Renal cortical epithelial cell (primary cell): ENCODE data around the gene TMC4. TPM values are rescaled to one million over a fixed set of nuclear protein-coding genes. Genes with fewer than 3 reads are reported as not detected.

ENCODE experiments used
- DNase-seq: peaks from one replicate; pipeline ENCODE4 v3.0.0-alpha.2; 2011; ENCODE audit warnings: low read depth
- total RNA-seq: library from RNA; depleted of rRNA; stranded (reverse); fragments of >200 nt; gene quantifications from 2 replicates; pipeline ENCODE4 v1.2.3, GENCODE V29; 2014

TMC4 gene
- total RNA-seq, 1 donor from 2014 or later = 1.8 TPM

DNA sequence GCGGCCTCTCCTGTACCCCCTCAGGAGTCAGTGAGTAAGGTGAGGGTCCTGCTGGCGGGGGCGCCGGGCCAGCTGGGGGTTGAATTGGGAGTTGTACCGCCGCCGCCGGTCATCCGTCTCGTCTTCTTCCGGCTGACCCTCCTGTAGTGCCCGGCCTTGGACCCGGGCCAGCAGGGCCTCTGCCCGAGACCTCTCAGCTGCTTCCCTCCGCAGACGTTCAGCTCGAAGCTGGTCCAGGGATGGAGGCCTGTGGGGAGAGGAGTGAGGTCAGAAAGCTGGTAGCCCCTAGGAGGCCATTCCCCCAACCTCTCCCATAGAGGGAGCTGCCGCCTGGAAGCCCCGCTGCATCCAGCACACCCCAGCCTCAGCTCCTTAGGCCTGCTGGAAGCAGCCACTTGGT is 17.3 kb downstream of the TMC4 start:
- DNase-seq = no peak

DNA sequence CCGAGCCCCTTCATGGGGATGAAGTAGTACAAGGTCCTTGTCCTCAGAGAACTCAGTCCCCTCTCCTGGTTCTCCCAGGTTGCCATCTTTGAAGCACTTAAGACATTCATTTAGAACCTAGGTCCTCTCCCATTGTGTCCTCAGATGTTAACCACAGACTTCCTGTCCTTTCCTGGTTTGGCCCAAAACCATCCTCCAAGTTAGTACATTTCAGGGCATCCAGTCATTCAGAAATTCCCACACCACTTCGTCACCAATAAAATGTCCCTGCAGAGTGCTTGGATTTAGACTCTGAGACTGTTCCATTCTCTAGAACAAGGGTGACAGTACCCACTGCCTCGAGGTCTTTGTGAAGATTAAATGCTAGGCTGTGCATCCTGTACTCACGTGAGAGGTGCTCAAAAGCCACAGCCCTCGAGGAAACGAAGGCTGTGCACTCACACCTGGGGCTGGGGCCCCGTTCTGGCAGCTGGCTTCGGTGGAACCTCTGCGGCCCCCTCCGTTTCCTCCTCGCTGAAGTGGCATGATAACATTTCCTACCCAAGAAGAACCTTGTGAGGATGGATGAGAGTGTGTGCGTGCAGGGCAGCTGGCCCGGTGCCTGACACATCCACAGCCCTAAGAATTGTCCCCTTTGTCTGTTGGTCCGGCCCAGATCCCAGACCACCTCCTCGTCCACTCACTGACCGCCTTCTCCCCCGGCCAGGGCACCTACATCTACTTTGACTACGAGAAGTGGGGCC is 18.2 kb downstream of the TMC4 start:
- DNase-seq = no peak

DNA sequence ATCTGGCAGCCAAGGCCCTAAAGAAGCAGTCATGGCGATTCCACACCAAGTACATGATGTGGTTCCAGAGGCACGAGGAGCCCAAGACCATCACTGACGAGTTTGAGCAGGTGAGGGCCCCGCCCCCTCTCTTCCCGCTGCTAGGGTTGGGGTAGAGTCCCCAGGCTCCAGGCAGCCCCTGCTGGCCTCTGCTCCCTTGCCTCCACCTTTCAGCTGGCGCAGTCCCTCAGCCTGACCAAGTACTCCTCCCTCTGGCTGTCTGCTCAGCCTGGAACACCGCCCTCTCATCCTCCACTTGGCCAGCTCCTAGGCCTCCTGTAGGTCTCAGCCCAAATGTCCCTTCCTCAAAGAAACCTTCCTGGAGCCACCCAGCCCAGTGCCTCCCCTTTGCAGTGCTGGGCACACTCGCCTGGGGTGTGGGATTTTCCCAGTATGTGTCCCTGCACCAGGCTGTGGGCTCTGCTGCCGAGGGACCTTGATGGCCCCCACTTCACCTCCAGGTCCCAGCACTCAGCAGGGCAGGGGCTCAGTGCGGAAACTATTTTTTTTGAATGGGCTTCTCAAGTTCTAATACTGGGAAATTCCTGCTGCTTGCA is 19.1 kb downstream of the TMC4 start:
- DNase-seq = no peak

DNA sequence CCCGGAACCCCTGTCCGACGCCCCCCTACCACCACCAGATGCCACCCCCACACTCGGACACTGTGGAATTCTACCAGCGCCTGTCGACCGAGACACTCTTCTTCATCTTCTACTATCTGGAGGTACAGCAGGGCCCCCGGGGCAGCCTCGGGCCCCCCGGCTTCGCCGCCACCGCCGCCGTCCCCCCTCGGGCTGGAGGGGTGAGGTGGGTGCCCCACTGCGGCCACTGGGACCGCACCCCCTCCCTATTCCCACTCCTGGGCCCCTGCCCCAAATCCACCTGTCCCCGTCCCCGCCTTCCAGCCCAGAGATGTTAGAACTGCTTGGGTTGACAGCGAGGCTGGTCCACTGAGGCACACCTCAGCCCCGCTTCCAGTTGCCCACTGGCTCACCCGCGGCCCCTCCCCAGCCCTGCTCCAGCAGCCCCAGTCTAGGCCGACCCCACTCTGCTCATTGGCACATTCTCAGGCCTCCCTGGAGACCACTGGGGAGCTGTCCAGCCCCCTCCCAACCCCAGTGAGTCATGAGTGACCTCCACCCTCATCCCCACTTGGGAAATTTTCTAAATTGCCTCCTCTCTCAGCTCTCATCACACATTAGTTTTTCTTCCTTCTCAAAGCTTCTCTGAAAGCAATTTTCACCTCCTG is 20.0 kb downstream of the TMC4 start:
- DNase-seq = no peak

DNA sequence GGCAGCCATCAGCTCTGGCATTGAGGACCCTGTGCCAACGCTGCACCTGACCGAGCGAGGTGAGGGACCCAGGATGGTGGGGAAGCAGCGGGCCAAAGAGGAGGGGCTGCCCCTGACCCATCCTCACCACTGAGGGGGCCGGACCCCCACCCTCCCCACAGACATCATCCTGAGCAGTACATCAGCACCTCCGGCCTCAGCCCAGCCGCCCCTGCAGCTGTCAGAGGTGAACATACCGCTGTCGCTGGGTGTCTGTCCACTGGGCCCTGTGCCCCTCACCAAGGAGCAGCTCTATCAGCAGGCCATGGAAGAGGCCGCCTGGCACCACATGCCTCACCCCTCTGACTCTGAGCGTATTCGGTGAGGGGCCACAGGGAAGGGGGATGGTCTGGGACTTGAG is 20.7 kb downstream of the TMC4 start:
- no peak for DNase-seq

DNA sequence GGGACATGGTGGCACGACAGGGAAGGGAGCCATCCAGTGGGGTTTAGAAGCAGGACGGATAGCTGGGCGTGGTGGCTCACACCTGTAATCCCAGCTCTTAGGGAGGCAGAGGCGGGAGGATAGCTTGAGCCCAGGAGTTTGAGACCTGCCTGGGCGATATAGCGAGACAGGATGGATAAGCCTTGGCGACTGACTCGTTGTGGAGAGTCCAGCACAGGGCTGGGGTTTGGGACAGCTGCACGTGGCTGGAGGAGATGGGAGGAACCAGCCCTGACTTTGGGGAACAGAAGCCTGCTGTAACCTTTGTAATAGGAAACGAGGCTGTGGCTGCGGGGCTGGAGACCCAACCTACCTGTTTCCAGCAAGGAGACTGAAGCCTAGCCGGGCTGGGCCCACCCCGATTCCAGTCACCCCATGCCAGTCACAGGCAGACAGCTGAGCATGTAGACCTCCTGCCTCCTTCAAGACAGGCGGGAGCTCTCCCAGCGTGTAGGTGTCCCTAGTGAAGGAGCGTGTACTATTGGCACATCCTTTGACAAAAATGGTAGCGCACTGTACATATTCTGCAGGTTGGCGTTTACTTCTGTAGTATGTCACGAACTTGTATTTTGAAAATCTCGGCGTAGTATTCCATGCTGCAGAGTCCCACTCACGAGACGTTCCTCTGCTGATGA is 21.5 kb downstream of the TMC4 start:
- DNase-seq = no peak

DNA sequence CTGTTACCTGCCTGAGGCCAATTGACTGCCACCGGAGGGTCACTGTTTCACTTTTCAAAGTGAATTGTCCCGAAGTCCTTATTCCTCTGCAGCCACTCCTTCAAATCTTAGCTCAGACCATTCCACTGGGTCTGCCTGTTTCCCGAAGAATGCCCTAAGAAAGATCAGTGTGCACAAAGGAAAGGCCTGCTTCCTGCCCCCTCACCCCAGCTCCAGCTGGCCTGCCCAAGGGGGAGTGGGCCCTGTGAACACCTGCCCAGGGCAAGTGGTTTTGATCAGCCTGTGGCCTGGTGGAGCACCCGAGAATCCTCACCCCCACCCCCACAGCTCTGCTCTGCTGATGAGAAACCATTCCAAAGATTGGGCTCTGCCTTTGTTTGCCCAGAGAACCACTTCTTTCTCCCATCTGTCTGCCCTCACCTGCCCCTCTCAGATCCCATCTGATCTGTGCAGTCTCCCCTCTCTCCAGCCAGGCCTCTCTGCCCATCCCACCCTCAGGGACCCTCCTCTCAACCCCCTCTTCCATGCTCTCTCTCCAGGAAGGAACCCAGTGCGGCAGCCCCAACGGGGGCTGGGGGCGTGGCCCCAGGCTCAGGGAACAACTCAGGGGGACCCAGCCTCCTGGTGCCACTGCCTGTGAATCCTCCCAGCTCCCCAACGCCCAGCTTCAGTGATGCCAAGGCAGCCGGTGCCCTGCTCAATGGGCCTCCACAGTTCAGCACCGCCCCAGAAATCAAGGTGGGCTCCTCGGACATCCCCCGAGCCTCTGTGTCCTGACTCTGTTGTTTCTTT is 23.7 kb downstream of the TMC4 start:
- DNase-seq = no peak

DNA sequence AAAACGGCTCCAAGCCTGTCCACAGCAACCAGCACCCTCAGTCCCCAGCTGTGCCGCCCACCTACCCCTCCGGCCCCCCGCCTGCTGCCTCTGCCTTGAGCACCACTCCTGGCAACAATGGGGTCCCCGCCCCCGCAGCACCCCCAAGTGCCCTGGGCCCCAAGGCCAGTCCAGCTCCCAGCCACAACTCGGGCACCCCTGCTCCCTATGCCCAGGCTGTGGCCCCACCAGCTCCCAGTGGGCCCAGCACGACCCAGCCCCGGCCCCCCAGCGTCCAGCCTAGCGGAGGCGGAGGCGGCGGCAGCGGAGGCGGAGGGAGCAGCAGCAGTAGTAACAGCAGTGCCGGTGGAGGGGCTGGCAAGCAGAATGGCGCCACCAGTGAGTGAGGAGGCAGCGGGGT is 24.8 kb downstream of the TMC4 start:
- DNase-seq = no peak

DNA sequence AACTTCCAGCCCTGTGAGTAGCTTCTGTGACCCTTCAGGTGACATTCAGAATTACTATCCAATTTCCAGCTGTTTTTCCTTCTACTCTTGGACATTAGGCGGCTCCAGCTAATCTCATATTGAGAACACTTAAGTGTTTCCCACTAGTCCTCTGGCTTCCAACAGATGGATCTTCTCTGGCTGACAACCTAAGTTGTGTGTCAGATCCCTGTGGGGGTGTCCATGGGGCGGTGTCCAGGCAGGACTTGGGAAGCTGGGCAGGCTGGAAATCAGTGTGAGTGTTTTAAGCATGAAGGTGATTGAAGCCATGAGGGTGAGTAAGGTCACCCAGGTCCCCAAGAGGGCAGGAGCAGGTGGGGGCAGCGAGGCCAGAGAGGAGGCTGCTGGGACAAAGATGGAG is 25.3 kb downstream of the TMC4 start:
- DNase-seq = no peak

DNA sequence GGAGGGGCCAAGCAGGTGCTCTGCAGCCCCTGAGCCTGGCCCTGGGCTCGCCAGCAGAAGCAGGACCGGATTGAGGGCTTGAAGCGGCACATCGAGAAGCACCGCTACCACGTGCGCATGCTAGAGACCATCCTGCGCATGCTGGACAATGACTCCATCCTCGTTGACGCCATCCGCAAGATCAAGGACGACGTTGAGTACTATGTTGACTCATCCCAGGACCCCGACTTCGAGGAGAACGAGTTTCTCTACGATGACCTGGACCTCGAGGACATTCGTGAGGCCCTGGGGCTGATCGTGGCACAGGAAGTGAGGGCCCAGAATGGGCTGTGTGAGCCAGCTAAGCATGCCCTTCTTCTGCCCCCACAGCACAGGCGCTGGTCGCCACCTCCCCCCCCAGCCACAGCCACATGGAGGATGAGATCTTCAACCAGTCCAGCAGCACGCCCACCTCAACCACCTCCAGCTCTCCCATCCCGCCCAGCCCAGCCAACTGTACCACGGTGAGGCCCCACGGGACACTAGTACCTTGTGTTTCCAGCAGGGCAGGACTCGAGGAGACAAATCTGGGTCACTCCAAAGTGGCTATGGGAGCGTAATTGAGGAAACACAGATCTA is 27.3 kb downstream of the TMC4 start:
- DNase-seq = no peak

DNA sequence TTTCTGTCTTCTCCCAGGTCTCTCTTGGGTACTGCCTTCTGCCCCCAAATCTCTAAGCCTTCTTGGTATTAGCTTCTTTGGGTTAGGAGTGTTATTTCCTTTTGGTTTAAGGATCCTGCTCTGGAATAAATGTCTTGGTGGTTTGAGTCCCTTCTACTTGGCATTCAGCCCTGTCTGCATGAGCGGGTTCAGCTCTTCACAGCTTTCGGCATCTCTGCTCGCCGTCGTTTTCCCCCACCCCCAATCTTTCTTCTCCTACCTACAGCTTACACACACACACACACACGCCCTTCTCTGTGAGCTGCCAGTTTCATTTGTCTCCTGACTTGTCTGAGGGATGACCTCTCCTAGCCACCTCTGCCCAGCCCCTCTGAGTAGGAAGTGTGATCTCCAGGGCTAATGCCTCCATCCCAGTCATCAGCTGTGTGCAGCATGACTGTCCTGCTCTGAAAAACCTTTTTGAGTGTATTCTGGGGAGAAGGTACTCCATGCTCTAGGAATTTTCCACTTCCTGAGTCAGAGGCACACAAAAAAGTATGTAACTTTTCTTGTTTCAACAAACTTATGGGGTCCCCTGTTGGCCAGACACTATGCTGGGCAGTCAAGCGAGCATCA is 30.7 kb downstream of the TMC4 start:
- DNase-seq = no peak

DNA sequence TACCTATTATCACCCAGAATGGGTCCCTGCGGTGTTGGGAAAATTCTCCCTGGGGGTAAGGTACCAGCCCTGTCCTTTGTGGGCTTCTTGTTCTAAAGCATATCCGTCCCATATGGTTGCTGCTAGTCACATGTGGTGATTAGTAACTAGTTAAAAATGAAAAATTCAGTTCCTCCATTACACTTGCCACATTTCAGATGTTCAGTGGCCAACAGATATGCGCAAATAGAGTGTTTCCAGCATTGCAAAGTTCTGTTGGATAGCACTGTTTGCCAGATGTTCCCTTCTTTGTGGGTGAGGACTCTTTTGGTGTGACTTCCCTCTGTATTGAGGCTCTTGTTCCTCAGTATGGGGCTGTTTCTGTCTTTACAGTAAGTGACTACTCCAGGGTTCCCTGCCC is 31.6 kb downstream of the TMC4 start:
- DNase-seq = no peak

DNA sequence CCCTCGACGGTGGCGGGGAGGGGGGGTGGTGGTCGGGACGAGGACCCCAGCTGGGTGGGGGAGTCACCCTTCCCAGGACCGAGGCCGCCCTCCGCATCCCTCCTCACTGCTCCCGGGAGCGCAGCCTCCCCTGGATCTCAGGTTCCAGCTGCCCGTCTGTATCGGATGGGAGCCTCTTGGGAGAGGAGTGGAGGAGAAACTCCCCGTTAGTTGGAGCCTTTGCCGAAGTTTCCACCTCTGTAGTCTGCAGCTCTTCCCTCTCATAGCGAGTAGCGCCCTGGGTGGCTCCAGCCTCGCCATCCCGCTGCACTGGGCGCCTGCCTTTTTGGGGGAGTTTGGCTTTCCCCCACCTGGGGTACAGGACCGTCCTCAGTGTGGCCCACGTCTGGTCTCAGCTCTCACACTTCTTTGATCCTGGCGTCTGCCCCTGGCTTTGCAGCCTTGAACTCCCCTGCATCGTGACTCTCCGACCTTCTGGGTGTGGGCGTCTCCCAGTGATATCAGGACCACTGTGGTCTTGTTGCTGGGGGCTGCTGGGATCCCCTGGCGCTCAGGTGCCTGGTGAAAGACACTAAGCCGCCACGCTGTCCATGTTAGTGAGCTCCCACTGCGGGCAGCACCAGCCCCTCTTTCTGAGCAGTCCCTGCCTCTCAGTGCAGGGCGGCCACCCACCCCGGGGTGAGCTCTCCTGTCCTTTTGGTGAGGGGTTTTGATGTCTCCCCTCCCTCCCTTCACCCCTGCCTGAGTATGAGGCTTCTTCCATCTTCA is 34.3 kb downstream of the TMC4 start:
- no peak for DNase-seq

DNA sequence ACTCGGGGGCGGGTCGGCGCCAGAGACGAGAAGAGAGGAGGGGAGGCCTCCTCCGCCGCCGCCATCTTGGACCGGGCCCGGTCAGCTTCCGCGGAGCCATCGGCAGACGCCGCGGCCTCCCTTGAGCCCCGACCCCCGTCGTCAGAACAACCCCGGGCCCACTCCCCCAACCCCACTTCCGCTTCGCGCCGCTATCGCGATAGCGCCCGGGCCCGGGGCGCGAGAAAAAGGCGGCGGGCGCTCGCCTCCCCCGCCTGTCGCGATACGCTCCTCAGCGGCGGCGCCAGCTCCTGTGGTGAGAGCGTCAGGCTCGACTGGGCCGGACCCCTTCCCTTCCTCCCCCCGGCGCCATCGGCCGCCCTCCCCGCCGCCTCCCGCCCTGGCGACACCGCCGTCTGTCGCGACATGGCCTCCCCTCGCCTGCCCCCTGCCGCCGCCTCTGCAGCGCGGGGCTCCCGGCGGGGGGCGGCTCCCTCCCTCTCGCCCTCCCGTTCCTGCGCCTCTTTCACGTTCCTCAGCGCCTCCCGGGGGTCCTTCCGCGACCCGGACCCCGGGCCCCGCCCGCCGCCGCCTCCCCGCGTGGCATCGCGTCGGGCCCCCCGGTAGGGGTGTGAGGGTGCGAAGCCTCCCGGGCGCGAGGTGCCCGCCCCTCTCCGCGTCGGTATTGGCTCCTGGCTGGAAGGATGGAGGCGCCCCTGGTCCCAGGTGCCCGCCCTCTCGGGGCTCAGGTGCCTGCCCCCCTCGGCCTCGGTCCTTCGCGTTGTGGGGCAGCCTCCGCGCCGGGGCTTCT is 35.1 kb downstream of the TMC4 start, which contains the start of gene CNOT3:
CNOT3 (plus strand) TSS at position 64 of the 790 bp plus-strand sequence. CDS start 5,217 bp downstream, outside the sequence.
- DNase-seq = no peak

DNA sequence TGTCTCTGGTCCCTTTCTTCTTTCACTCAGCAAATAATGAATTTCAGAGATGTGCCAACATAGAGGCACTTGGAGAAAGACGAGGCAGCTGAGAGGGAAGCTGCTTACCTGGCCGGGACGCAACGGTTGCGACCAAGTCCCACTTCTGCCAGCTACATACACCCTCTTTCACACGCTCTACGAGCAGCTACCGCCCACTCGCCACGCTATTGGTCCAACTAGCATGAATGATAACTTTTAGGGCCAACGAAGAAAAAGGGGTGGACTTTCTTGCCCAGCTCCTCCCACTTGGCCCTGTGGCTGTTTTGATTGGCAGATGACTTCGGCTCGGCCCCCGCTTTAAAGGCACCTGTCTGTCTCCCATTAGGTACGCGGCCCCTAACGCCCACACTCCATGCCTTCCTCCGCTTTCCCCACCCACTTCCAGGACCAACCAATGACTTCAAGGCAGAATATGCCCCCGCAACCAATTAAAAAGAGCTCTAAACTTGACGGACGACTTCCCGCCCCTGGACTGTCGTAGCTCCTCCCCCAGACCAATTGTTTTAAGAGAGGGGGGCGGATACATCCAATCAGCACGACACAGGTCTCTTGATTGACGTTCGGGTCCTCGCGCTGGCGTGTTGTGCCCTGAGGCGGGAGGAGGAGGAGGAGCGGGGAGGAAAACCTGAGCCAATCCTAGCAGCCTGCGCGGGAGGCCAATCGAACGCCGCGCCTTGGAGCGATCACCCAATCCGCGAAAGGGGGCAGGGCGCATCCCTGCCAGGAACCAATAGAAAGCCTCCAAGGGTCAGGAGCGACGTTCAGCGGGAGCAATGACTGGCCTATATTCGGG is 35.9 kb downstream of the TMC4 start:
- DNase-seq = peak; percentile 100

DNA sequence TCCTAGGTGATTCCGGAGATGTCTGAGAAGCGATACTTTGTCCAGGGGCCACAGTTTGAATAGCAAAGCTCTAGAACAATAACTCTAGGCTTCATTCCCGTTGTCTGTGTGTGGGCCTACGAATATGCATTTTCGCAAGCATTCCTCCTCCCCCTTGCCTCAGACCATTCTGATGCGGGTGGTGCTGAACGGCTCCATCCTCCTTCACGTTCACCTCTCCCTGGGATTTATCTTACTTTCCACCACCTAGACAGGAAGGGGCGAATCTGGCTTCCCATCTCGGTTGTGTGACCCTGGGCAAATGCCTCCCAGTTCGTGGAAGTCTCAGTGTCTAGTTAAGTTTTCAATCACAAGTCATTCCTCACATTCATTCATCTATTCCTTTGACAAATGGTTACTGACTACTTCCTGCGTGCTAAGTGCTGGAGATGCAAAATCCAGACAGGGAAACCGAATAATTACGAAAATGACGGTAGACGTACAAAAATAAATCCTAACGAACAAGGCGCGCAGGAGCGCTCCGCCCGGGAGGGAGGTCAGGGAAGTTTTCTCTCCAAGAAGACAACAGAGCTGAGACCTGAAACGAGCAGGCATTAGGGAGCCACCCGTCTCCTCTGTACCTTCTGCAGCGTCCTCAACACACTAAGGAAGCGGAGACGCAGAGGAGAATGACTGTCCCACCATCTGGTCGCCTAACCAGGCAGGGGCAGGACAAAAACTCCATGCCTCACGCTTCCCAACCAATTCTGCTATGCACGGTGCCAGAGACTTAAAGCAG is 36.7 kb downstream of the TMC4 start:
- DNase-seq = no peak

DNA sequence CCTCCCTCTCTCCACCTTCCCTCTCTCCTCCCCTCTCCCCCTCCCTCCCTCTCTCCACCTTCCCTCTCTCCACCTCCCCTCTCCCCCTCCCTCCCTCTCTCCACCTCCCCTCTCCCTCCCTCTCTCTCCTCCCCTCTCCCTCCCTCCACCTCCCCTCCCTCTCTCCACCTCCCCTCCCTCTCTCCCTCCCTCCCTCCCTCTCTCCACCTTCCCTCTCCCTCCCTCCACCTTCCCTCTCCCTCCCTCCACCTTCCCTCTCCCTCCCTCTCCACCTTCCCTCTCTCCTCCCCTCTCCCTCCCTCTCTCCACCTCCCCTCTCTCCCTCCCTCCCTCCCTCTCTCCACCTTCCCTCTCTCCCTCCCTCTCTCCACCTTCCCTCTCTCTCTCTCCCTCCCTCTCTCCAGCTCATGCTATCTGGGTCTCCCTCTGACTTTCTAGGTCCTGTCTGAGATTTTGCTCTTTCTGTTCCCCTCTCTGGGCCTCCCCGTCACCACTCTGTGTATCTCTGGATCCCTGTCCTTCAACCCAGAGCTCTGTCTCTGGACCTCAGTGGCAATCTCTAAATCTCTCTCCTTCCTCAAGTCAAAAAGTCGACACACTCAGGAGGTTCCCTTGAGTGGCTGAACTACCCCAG is 38.9 kb downstream of the TMC4 start:
- DNase-seq = no peak
